ENCODE data around the gene SGPL1. TPM values are rescaled to one million over a fixed set of nuclear protein-coding genes. Genes with fewer than 3 reads are reported as not detected.
A peak's percentile ranks its signal among the peaks of the same experiment; 100 is the strongest.

The SGPL1 gene
- total RNA-seq, 1 donor from 2014 or later = 111 TPM

DNA sequence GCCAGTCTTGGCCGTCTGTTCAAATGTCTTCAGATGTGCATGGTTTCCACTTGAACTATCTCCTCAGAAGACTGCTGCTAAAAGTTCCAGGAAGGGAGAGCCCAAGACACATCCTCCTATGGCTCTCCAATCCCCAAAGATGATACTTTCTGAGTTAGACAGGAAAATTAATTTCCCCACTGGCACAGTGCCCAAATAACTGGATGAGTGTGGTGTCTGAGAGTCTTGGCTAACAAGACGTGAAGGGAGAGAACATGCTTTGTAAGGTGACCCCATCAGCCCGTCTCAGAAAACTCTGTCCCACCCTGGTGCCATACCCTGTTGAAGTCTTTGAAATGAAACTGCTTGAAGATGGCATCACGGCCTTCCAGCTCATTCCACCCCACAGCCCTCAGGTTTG is 69.7 kb downstream of the SGPL1 start:
- Mint-ChIP-seq H3K9me3 (ENCODE audit: unreplicated experiment) (no peaks in the 10 kb centered on the region), H3K4me1 (ENCODE audit: low read depth, unreplicated experiment) (peaks cover 12% of the 10 kb centered on the region), H3K4me3 (ENCODE audit: unreplicated experiment) (no peak overlapping the region), H3K27me3 (ENCODE audit: unreplicated experiment) (peaks cover 7% of the 10 kb centered on the region), H3K36me3 (ENCODE audit: unreplicated experiment) (peaks cover 9% of the 10 kb centered on the region), H3K27ac (ENCODE audit: unreplicated experiment) (no peak overlapping the region)
- TF ChIP-seq CTCF (IDR thresholded peaks at IDR 0.05; ENCODE audit: partially characterized antibody, unreplicated experiment) = no peak
- DNase-seq = no peak

DNA sequence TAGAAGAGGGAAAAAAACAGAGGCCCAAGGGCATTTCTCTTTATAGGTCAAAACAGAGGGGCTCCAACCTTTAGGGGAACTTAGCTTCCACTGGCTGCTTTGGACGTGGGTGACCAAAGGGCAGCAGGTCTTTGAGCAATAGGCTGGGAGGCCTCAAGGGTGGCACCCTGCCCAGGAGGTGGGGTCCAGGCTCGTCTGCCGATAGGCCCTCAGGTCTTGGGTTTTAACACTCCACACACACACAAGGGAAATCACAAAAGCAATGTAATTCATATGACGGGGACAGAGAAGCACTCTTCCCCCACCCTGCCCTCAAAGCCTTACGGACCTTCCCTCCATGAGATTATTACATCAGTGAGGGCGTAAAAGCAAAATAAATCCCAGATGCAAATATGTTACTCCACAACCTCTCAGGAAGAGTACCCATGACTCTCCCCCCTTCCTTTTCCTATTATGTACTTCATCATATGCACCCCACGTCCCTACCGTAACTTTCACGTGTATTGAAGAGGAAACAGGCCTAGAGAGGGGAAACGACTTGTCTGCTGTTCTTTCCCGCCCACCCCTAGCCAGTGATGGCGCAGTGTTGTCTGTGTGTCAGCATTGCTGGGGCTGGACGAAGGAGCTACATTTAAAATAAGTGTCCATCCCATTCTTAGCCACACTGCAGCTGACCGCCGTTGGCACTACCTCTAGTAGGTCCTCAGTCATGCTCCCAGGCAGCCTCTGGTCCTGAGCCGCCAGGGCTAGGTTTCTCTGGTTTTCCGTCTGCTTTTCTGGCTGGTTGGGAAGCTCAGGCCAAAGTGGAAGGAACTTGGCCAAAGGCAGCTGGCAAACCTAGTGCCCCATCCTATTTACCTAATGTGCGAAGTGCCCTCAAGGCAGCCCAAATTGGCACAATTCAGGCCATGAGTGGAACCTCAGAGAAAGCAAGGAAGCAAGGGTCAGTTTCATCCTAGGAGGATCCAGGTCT is 70.5 kb downstream of the SGPL1 start:
- H3K9me3 Mint-ChIP-seq (ENCODE audit: unreplicated experiment) = no peaks in the 10 kb centered on the region
- peaks cover 7% of the 10 kb centered on the region for H3K27me3 Mint-ChIP-seq (ENCODE audit: unreplicated experiment)
- DNase-seq = no peak
- peaks cover 9% of the 10 kb centered on the region for H3K36me3 Mint-ChIP-seq (ENCODE audit: unreplicated experiment)
- no peak for TF ChIP-seq CTCF (IDR thresholded peaks at IDR 0.05; ENCODE audit: partially characterized antibody, unreplicated experiment)
- H3K27ac Mint-ChIP-seq (ENCODE audit: unreplicated experiment) = no peak overlapping the region
- peaks cover 17% of the 10 kb centered on the region for H3K4me1 Mint-ChIP-seq (ENCODE audit: low read depth, unreplicated experiment)
- peak overlapping the region; percentile 83 for H3K4me3 Mint-ChIP-seq (ENCODE audit: unreplicated experiment)

DNA sequence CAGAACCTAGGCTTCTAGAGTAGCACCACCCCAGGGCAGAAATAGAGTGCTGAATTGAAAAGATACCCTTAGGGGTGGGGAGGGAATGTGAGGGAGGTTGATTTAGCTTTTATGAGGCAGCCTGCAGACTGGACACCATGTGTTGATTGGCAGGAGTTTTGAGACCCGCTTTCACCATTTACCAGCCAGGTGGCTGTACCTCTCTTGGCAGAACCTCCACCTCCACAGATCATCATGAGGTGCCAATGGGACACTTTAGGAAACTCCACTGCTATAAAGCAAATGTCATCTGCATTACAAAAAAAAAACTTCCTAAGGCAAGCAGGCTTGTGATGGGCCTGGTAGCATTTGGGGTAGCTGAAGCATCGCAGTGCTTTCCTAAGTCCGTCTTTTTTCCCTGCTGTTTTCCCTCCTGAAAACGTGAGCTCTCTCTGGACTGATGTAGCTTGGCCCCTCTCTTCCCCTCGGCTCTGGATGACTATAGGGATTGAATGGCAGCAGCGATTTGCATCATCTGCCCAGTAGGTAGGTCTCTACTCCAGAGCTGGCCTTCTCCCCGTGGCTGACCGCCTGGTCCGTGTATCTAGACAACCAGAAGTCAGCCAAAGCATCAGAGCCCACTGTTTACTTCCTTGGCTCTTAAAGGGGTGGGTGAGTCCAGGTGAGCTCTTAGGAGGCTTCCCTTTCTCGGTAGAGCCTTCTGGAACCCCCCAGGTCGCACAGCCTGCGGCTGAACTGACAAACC is 71.3 kb downstream of the SGPL1 start:
- Mint-ChIP-seq H3K4me3 (ENCODE audit: unreplicated experiment) (peak overlapping the region; percentile 83), H3K27me3 (ENCODE audit: unreplicated experiment) (peaks cover 7% of the 10 kb centered on the region)

GRCh38 chr10:70887804-70888800 is 72.4 kb downstream of the SGPL1 start, which contains the start of gene PCBD1:
Gene PCBD1 (minus strand): TSS chr10:70888565. CDS start chr10:70888533, 32 bp downstream.
- peaks cover under 1% of the 10 kb centered on the region for H3K9me3 Mint-ChIP-seq (ENCODE audit: unreplicated experiment)
- H3K4me3 Mint-ChIP-seq (ENCODE audit: unreplicated experiment) = peak within 1 kb of the TSS; percentile 88
- DNase-seq = peak; percentile 77
- H3K4me1 Mint-ChIP-seq (ENCODE audit: low read depth, unreplicated experiment) = peaks cover 22% of the 10 kb centered on the region
- H3K27ac Mint-ChIP-seq (ENCODE audit: unreplicated experiment) = peak within 1 kb of the TSS; percentile 79
- H3K27me3 Mint-ChIP-seq (ENCODE audit: unreplicated experiment) = peaks cover 7% of the 10 kb centered on the region
- H3K36me3 Mint-ChIP-seq (ENCODE audit: unreplicated experiment) = peaks cover 9% of the 10 kb centered on the region
- no peak for TF ChIP-seq CTCF (IDR thresholded peaks at IDR 0.05; ENCODE audit: partially characterized antibody, unreplicated experiment)

More for the DNA sequence above, 71.3 kb downstream of the SGPL1 start:
- Mint-ChIP-seq H3K27ac (ENCODE audit: unreplicated experiment) (peak overlapping the region; percentile 38), H3K4me1 (ENCODE audit: low read depth, unreplicated experiment) (peaks cover 18% of the 10 kb centered on the region), H3K9me3 (ENCODE audit: unreplicated experiment) (no peaks in the 10 kb centered on the region), H3K36me3 (ENCODE audit: unreplicated experiment) (peaks cover 9% of the 10 kb centered on the region)
- no peak for TF ChIP-seq CTCF (IDR thresholded peaks at IDR 0.05; ENCODE audit: partially characterized antibody, unreplicated experiment)
- no peak for DNase-seq

All from glutamatergic neuron (in vitro differentiated cells).